Epithelial cell of umbilical artery (primary cell): Measurements from ENCODE around the gene R3HDM4. TPM values are rescaled to one million over a fixed set of nuclear protein-coding genes. Genes with fewer than 3 reads are reported as not detected.

Source experiments
- total RNA-seq: library from RNA; depleted of rRNA; stranded (reverse); fragments of >200 nt; gene quantifications from 2 replicates; pipeline ENCODE4 v1.2.3, GENCODE V29; 2014

The R3HDM4 gene
- 14.0 and 18.8 TPM in 2 replicates for total RNA-seq

DNA sequence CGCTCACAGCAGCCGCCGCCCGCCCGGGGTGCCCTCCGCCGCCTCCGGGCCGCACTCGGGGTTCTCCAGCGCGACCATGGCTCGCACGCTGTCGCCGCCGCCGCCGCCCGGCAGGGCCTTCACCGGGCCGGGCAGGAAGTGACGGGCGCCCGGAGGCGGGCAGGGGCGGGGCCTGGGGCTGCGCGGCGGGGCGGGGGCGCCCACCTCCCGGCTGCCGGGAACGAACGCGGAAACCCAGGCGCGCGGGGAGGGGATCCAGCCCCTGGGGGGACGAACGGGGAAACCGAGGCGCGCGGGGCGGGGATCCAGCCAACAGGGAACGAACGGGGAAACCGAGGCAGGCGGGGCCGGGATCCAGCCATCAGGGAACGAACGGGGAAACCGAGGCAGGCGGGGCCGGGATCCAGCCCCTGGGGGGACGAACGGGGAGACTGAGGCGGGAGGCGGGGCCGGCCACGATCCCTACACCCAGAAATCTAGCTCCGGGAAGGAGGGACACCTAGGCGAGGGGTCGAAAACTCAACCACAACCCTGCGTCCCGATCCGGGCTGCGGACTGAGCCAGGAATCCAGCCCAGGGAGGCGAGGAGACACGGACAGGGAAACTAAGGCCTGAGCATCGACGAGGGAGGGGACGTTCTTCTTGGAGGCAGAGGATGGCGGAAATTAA, at the start of gene R3HDM4:
TSS of gene R3HDM4 (minus strand) at position 140 of the 669 bp plus-strand sequence. CDS start at position 78, 62 bp downstream.

DNA sequence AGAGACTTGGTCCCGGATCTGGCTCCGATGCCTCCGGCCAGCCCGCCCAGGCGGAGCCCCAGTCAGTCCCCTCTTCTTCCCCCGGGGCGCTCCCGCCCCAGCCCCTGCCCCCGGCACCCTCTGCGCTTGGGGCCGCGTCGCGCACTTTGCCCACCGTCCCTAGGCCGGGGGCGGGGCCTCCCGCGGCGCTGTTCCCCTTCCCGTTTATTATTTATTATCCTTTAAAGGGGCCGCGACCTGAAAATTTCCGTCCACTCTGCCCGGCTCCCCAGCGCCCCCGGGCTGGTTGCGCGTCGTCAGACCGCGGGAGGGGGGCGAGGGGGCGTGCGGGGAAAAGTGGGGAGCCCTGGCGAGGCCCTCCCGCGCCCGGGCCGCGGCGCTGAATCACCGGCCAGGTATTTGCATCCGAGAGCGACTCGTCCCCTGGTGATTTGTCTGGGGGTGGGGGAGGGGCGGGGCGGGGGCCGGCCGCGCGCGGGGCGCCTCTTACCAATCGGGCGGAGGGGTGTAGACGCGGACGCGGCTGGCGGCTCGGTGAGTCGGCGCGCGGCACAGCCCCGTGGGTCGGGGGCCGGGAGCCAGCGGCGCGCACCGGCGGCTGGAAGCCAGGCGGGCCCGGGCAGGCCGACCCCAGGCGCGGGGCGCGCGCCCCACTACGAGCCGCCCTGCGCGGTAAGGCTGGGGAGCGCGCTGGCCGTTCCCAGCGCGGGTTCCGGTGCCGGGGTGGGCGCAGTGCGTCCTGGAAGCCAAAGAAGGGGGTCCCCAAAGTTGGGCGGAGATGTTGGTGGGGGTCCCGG, 12.7 kb upstream of the R3HDM4 start, which contains the start of gene ARID3A:
TSS of gene ARID3A (plus strand) at position 510 of the 797 bp plus-strand sequence. CDS start 3,494 bp downstream, outside the sequence.

DNA sequence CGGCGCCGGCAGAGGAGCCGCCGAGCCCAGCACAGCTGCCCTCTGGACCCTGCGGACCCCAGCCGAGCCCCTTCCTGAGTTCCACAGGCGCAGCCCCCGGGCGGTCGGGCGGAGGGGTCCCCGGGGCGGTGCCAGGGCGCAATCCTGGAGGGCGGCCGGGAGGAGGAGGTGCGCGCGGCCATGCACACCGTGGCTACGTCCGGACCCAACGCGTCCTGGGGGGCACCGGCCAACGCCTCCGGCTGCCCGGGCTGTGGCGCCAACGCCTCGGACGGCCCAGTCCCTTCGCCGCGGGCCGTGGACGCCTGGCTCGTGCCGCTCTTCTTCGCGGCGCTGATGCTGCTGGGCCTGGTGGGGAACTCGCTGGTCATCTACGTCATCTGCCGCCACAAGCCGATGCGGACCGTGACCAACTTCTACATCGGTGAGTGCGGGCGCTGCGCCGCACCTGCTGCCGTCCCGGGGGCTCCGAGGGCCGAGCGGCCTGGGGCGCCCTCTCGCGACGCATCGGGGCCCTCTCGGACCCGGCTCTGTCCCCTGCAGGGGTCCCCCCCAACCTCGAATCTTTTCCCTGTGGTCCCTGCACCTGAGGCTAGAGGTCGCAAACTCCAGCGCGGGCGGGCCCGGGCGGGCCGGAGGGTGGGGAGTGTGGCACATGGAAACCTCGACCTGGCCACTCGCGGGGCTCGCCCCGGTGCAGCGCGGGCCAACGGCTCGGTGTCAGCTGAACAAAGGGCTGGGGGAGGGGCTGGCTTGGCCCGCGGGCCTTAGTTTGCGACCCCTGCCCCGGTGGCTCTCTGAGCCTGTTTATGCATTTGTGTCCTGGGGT, 4.5 kb upstream of the R3HDM4 start, which contains the start of gene KISS1R:
TSS of gene KISS1R (plus strand) at position 11 of the 829 bp plus-strand sequence. CDS start at position 181, 170 bp downstream.

DNA sequence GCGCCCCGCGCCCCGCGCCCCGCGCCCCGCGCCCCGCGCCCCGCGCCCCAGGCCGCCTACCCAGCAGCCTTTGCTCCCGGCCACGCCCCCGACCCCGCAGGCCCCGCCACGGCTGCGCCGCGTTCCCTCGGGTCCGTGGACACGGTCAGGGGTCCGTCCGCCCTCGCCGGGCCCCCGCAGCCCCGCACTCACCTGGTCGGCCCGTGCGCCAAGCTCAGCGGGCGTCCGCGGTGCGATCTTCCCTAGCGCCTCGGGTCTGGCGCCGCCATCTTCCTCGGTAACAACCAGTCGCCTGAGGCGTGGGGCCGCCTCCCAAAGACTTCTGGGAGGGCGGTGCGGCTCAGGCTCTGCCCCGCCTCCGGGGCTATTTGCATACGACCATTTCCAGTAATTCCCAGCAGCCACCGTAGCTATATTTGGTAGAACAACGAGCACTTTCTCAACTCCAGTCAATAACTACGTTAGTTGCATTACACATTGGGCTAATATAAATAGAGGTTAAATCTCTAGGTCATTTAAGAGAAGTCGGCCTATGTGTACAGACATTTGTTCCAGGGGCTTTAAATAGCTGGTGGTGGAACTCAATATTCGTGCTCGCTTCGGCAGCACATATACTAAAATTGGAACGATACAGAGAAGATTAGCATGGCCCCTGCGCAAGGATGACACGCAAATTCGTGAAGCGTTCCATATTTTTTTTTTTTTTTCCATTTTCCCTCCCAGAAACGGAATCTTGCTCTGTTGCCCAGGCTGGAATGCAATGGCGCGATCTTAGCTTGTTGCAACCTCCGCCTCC, 19.9 kb downstream of the R3HDM4 start, which contains the start of the genes MED16 and RNU6-9:
TSS of gene MED16 (minus strand) at position 294 of the 796 bp plus-strand sequence. CDS start 2,056 bp downstream, outside the sequence.
TSS of gene RNU6-9 (plus strand) at position 591 of the 796 bp plus-strand sequence.

DNA sequence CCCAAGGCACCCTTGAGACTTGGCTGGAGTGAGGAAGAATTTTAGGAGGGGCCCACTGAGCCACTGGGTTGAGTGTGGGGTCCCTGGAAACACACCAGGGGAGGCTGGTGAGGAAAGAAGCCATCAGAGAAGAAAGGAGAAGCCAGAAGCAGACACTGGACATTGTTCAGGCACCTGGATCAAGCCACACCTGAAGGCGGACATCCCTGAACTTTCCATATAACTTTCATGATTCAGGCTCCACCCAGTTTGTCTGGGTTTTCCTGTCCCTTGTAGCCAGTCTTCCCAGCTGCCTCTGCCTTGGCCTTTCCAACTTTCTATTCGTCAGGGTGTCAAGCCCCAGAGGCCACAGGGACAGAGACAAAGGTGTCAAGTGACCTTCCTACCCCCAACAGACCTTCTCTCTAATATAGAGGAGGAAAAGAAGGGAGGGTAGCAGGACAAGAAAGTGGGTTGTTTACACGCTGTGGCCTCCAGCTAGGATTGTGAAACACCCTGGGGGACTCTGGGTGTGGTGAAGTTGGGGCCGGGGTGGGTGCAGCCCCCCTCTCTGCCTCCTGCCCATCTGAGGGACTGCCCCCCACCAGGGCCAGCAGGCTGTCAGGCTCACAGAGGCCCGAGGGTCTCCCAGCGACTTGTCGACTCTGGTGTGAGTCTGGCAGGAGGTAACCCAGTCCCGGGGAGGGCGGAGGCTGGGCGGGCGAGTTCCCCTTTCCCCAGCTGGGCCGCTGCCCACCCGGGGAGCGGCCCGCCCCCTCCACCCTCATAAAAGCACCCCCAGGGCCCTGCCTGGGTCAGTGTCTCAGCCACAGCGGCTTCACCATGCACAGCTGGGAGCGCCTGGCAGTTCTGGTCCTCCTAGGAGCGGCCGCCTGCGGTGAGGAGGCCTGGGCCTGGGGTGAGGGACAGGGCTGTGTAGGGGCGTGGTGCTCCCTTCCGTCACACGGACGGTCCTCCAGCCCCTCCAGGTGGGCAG, 53.9 kb downstream of the R3HDM4 start, which contains the start of gene CFD:
TSS of gene CFD (plus strand) at position 797 of the 976 bp plus-strand sequence. CDS start at position 823, 26 bp downstream.

DNA sequence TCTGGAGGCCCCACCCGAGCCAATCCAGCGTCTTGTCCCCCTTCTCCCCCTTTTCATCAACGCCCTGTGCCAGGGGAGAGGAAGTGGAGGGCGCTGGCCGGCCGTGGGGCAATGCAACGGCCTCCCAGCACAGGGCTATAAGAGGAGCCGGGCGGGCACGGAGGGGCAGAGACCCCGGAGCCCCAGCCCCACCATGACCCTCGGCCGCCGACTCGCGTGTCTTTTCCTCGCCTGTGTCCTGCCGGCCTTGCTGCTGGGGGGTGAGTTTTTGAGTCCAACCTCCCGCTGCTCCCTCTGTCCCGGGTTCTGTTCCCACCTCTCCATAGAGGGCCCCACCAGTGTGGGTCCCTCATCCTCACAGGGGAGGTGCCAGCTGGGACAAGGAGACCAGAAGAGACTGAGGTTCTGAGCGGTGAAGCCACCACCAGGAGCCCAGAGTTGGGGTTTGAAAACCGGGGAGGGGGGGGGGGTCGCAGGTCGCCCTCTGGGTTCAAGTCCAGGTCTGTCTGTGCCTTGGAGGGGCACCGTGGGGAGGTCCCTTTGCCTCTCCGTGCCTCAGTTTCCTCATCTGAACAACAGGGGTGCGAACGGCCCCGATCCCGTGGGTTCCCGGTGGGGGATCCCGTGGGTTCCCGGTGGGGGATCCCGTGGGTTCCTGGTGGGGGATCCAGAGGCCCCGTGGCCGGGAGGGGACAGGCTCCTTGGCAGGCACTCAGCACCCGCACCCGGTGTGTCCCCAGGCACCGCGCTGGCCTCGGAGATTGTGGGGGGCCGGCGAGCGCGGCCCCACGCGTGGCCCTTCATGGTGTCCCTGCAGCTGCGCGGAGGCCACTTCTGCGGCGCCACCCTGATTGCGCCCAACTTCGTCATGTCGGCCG, 60.6 kb downstream of the R3HDM4 start, which contains the start of gene ELANE:
TSS of gene ELANE (plus strand) at position 168 of the 878 bp plus-strand sequence. CDS start at position 194, 26 bp downstream.

Other genes starting within 250 kb of the R3HDM4 start
- gene FSTL3, start 236.8 kb downstream of the R3HDM4 start, total RNA-seq: 18.1 and 47.4 TPM in 2 replicates
- gene PRSS57, start 217.8 kb downstream of the R3HDM4 start, total RNA-seq: not detected in 2 replicates
- gene PALM, start 204.3 kb downstream of the R3HDM4 start, total RNA-seq: 2.4 and 5.5 TPM in 2 replicates
- gene MISP, start 162.1 kb downstream of the R3HDM4 start, total RNA-seq: not detected in 2 replicates
- 107 and 220 TPM in 2 replicates for gene PTBP1, start 115.8 kb downstream of the R3HDM4 start, total RNA-seq
- 0.15 and 0.97 TPM in 2 replicates for gene PLPPR3, start 91.3 kb downstream of the R3HDM4 start, total RNA-seq
- not detected in 2 replicates for gene AZU1, start 85.4 kb downstream of the R3HDM4 start, total RNA-seq
- not detected in 2 replicates for gene PRTN3, start 72.2 kb downstream of the R3HDM4 start, total RNA-seq
- not detected in 2 replicates for gene ELANE, start 60.9 kb downstream of the R3HDM4 start, total RNA-seq
- gene CFD, start 53.6 kb downstream of the R3HDM4 start, total RNA-seq: 0.30 and 1.3 TPM in 2 replicates
- 17.2 and 23.4 TPM in 2 replicates for gene MED16, start 20.0 kb downstream of the R3HDM4 start, total RNA-seq
- gene RNU6-9, start 19.7 kb downstream of the R3HDM4 start, total RNA-seq: not detected in 2 replicates
- gene KISS1R, start 4.1 kb upstream of the R3HDM4 start, total RNA-seq: not detected in 2 replicates
- 2.7 and 7.1 TPM in 2 replicates for gene ARID3A, start 12.8 kb upstream of the R3HDM4 start, total RNA-seq
- 83.3 and 118 TPM in 2 replicates for gene WDR18, start 71.1 kb upstream of the R3HDM4 start, total RNA-seq
- gene GRIN3B, start 87.2 kb upstream of the R3HDM4 start, total RNA-seq: 0.65 TPM in 1 of 2 replicates, not detected in the other
- gene TMEM259, start 107.9 kb upstream of the R3HDM4 start, total RNA-seq: 52.3 and 57.5 TPM in 2 replicates
- not detected in 2 replicates for gene RNU6-2, start 108.3 kb upstream of the R3HDM4 start, total RNA-seq
- 120 and 173 TPM in 2 replicates for gene CNN2, start 113.4 kb upstream of the R3HDM4 start, total RNA-seq
- 4.5 and 5.2 TPM in 2 replicates for gene ABCA7, start 126.9 kb upstream of the R3HDM4 start, total RNA-seq
- 10.1 and 10.5 TPM in 2 replicates for gene ARHGAP45, start 153.9 kb upstream of the R3HDM4 start, total RNA-seq
- 88.0 and 145 TPM in 2 replicates for gene POLR2E, start 182.2 kb upstream of the R3HDM4 start, total RNA-seq
- gene GPX4, start 190.8 kb upstream of the R3HDM4 start, total RNA-seq: 323 and 461 TPM in 2 replicates